SU-DHL-6 (cell line): ENCODE results near the gene EXOC4.

Experiments
- H2AFZ ChIP-seq: fragments of 200-600 bp; sonication (generic); 2 replicates; pipeline ENCODE4 v1.6.1; 2014; ENCODE audit warnings: low read depth, mild to moderate bottlenecking, moderate library complexity, mixed read lengths, antibody characterized with exemption, low read length; ENCODE audit not compliant: severe bottlenecking
- H3F3A ChIP-seq: fragments of 200-600 bp; shearing (Covaris generic); 2 replicates; pipeline ENCODE4 v1.6.0; 2016; ENCODE audit warnings: antibody characterized with exemption, mild to moderate bottlenecking; ENCODE audit not compliant: insufficient read depth
- H3K27ac ChIP-seq: fragments of 200-600 bp; sonication (generic); 2 replicates; pipeline ENCODE4 v1.5.1; 2016; ENCODE audit warnings: low read depth, mild to moderate bottlenecking, low read length, moderate library complexity, mixed read lengths
- H3K27me3 ChIP-seq: fragments of 200-600 bp; sonication (generic), shearing (Covaris generic); 2 replicates; pipeline ENCODE4 v1.6.0; 2014; ENCODE audit warnings: mild to moderate bottlenecking, low read length
- H3K36me3 ChIP-seq: fragments of 200-600 bp; sonication (generic); 2 replicates; pipeline ENCODE4 v1.6.1; 2014; ENCODE audit warnings: mild to moderate bottlenecking, low read length, mixed read lengths
- H3K4me2 ChIP-seq: fragments of 300-600, 200-600 bp; shearing (Covaris generic), sonication (generic); 2 replicates; pipeline ENCODE4 v1.6.0; 2014; ENCODE audit warnings: low read length, low read depth, mild to moderate bottlenecking; ENCODE audit not compliant: poor library complexity, severe bottlenecking
- H3K4me3 ChIP-seq: fragments of 200-600 bp; sonication (generic); 2 replicates; pipeline ENCODE4 v1.5.1; 2014; ENCODE audit warnings: antibody characterized with exemption, low read length, mild to moderate bottlenecking, mixed read lengths; ENCODE audit not compliant: insufficient read depth, poor library complexity, severe bottlenecking
- H3K79me2 ChIP-seq: fragments of 200-600 bp; sonication (generic); 2 replicates; pipeline ENCODE4 v1.6.1; 2014; ENCODE audit warnings: mild to moderate bottlenecking, low read length, moderate library complexity; ENCODE audit not compliant: insufficient read depth
- H3K9ac ChIP-seq: fragments of 200-600 bp; sonication (generic); 2 replicates; pipeline ENCODE4 v1.7.0; 2014; ENCODE audit warnings: mild to moderate bottlenecking, low read length
- H3K9me2 ChIP-seq: fragments of 200-600 bp; sonication (generic); replicated peaks from 2 replicates; pipeline ENCODE4 v1.6.1; 2014; ENCODE audit warnings: low read length; ENCODE audit not compliant: insufficient read depth
- H3K9me3 ChIP-seq: fragments of 200-600 bp; sonication (generic); 2 replicates; pipeline ENCODE4 v1.6.1; 2014; ENCODE audit warnings: low read length, mixed read lengths; ENCODE audit not compliant: insufficient read depth
- H4K20me1 ChIP-seq: fragments of 200-600 bp; sonication (generic); 2 replicates; pipeline ENCODE4 v1.6.1; 2014; ENCODE audit warnings: low read depth, mild to moderate bottlenecking, antibody characterized with exemption, low read length, moderate library complexity, mixed read lengths
- CTCF ChIP-seq: fragments of 200-600 bp; sonication (generic); IDR thresholded peaks from one replicate; pipeline ENCODE4 v1.5.1; 2017; ENCODE audit warnings: antibody characterized with exemption, mild to moderate bottlenecking, low read length, moderate library complexity; ENCODE audit not compliant: insufficient read depth, poor library complexity, severe bottlenecking
- EZH2phosphoT487 ChIP-seq: fragments of 200-600 bp; sonication (generic), shearing (Covaris generic); conservative IDR thresholded peaks from 2 replicates; pipeline ENCODE4 v1.6.1; 2018; ENCODE audit warnings: mild to moderate bottlenecking, antibody characterized with exemption, low read length, moderate library complexity, mixed read lengths

EXOC4 gene

GRCh38 chr7:133860628-133861335, 607.9 kb downstream of the EXOC4 start:
- H3K36me3 ChIP-seq = no peaks in the 10 kb centered on the region
- no peak overlapping the region for H3K4me3 ChIP-seq
- no peak overlapping the region for H3K4me2 ChIP-seq
- no peaks in the 10 kb centered on the region for H3K27me3 ChIP-seq
- TF ChIP-seq EZH2phosphoT487 = no peak
- no peaks in the 10 kb centered on the region for H3K9me3 ChIP-seq
- no peaks in the 10 kb centered on the region for H3K79me2 ChIP-seq
- no peak overlapping the region for H3K9ac ChIP-seq
- no peaks in the 10 kb centered on the region for H3K9me2 ChIP-seq
- H4K20me1 ChIP-seq = no peaks in the 10 kb centered on the region
- H3F3A ChIP-seq = no peaks in the 10 kb centered on the region
- H2AFZ ChIP-seq = no peak overlapping the region
- no peak overlapping the region for H3K27ac ChIP-seq

GRCh38 chr7:133861876-133862275, 609.0 kb downstream of the EXOC4 start:
- Histone ChIP-seq H3K4me2 (no peak overlapping the region), H3K4me3 (no peak overlapping the region), H4K20me1 (no peaks in the 10 kb centered on the region), H3K9me2 (no peaks in the 10 kb centered on the region), H3K36me3 (no peaks in the 10 kb centered on the region), H3K9me3 (no peaks in the 10 kb centered on the region), H3K9ac (no peak overlapping the region), H3K27ac (no peak overlapping the region), H3K27me3 (no peaks in the 10 kb centered on the region), H3F3A (no peaks in the 10 kb centered on the region), H3K79me2 (no peaks in the 10 kb centered on the region), H2AFZ (no peak overlapping the region)
- no peak for TF ChIP-seq EZH2phosphoT487
- no peak for TF ChIP-seq CTCF

- Histone ChIP-seq H3K9ac (no peak overlapping the region), H2AFZ (no peak overlapping the region), H4K20me1 (no peaks in the 10 kb centered on the region), H3K9me2 (no peaks in the 10 kb centered on the region), H3F3A (no peaks in the 10 kb centered on the region), H3K27me3 (no peaks in the 10 kb centered on the region), H3K27ac (no peak overlapping the region), H3K4me2 (no peak overlapping the region), H3K4me3 (no peak overlapping the region), H3K79me2 (no peaks in the 10 kb centered on the region), H3K36me3 (no peaks in the 10 kb centered on the region), H3K9me3 (no peaks in the 10 kb centered on the region)
- TF ChIP-seq CTCF (no peak), EZH2phosphoT487 (no peak)
Observed at GRCh38 chr7:133863362-133864061, 610.6 kb downstream of the EXOC4 start.

- H3K27ac ChIP-seq = no peak overlapping the region
- no peaks in the 10 kb centered on the region for H3K9me2 ChIP-seq
- no peaks in the 10 kb centered on the region for H4K20me1 ChIP-seq
- H2AFZ ChIP-seq = no peak overlapping the region
- no peaks in the 10 kb centered on the region for H3K9me3 ChIP-seq
- no peak overlapping the region for H3K4me3 ChIP-seq
- no peak overlapping the region for H3K4me2 ChIP-seq
- TF ChIP-seq CTCF (no peak), EZH2phosphoT487 (no peak)
- no peaks in the 10 kb centered on the region for H3K79me2 ChIP-seq
- no peaks in the 10 kb centered on the region for H3K27me3 ChIP-seq
- no peaks in the 10 kb centered on the region for H3F3A ChIP-seq
- H3K36me3 ChIP-seq = no peaks in the 10 kb centered on the region
- H3K9ac ChIP-seq = no peak overlapping the region
Observed at GRCh38 chr7:133869556-133869955, 616.7 kb downstream of the EXOC4 start.
